Measurements from ENCODE around the gene GDF7.
"Not testable (repeated sequence)": the region's sequence is repeated elsewhere in the genome, so short reads cannot be mapped to it uniquely, and the experiment has no call there.

GDF7 gene

DNA sequence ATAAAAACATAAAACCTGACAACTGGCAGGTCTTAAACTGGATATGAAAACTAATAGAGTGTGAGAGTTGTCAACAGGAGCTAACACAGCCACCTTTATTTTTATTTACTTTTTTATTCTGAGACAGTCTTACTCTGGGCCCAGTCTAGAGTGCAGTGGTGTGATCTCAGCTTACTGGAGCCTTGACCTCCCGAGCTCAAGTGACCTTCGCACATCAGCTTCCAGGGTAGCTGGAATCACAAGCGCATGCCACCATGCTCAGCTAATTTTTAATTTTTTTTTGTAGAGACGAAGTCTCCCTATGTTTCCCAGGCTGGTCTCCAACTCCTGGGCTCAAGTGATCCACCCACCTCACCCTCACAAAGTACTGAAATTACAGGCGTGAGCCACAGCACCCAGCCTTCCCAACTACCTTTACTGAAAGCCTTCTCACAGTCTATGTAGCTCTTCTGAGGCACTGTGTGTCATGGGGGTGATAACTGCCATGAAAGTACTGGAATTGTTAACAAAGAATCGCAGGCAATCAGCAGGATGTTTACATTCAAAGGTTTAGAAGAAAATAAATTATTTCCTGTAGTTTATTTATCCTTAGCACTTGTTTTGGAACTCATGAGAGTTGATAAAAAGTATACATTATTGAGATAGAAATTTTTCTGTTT, 24.3 kb downstream of the GDF7 start:
- in situ Hi-C loops (cut with HindIII; ENCODE audit: low sequenced_read_pairs) = no loop called here

- in situ Hi-C loops (cut with HindIII; ENCODE audit: low sequenced_read_pairs) = no loop called here
Measured at GRCh38 chr2:20692081-20692480, 25.1 kb downstream of the GDF7 start.

DNA sequence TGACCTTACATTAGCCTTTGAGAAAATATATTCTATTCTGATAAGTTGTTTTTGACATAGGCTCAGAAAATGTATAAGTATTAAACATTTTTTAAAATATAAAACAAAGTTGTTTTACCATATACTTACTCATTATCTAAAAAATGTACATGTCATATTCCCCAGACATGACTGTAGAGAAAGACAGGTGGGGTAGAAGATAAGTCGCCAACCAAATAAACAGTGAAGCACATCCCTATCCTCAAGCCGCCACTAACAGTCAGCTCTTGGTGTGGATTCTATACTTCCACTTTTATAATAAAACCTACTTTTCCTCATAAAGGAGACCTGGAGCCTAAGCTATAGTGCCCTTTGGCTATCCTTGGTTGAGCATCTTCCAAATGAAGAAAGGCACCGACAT, 26.4 kb downstream of the GDF7 start:
- in situ Hi-C loops (cut with HindIII; ENCODE audit: low sequenced_read_pairs) = no loop called here

DNA sequence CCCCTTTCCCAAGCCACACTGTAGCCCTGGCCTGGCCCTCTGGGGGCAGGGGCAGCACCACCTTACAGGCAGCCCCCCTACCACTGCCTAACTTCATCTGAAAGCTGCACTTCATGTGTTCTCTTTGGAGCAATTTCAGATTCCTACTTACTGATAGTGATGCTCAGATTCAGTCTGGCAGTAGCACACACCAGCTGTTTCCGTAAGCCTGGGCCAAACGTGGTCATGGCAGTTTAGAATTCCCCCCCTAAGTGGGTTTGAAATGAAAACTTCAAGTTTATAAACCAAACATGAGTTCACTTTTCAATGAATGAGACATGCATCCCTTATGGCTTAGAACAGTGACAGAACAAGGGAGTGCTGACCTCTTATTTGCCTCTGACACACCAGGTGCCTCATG, 29.4 kb downstream of the GDF7 start:
- in situ Hi-C loops (cut with HindIII; ENCODE audit: low sequenced_read_pairs) = no loop called here

DNA sequence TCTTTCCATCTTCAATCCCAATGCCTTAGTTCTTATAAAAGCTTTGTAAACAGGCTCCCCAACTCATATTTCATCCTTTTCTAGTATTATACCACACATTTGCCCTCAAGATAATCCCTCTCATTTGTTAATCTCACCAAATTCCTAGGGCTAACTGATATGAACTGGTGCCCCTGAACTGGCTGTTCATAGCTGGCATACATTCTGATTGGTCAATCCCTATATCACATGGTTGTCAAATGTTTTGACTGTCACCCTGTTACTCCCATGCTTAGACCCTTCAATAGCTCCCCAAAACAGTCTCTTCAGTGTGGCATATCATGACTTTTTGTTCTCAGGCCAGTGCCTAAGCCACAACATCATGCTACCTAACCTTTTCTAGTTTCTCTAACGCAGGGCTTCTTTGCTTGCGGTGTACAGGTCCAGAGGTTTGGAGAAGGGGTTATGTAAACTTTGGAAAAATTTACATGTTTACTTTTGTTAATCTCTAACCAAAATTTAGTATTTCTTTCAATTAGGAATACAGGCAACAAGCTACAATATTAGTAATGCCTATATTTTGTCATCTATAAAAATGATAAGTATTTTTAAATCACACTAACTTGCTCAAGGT, 30.5 kb downstream of the GDF7 start:
- in situ Hi-C loops (cut with HindIII; ENCODE audit: low sequenced_read_pairs) = no loop called here

- in situ Hi-C loops (cut with HindIII; ENCODE audit: low sequenced_read_pairs) = no loop called here
Measured at GRCh38 chr2:20698916-20699613, 32.1 kb downstream of the GDF7 start.

DNA sequence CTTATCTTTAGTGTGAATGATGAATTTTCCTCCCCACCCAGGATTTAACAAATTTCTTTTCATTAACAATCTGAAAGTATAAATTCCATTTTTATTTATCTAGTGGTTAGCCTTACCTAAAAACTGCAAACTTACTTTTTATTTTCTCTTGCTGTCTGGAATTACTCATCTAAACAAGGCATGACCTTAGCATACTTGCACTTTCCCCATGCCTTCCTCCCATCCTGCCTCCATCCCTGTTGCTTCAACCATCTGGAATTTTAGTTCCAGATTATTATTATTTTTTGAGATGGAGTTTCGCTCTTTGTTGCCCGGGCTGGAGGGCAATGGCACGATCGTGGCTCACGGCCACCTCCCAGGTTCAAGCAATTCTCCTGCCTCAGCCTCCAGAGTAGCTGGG, 35.6 kb downstream of the GDF7 start:
- in situ Hi-C loops (cut with HindIII; ENCODE audit: low sequenced_read_pairs) = no loop called here

DNA sequence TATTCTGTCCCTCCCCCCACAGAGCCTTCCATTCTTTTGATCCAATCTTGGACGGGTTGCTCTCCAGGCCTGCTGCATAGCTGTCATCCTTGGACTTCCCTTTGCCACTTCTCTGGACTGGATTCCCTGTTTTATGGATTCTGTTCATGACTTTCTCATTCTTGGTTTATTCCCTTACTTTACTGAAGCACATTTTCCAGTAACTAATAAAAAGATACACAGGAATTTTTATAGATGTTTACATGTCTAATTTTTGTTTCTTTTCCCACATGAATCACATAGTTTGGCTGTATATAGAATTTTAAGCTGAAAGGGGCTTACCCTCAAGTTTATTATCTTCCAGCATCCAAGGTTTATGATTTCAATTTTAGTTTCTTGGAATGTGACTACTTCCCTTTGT, 37.9 kb downstream of the GDF7 start:
- in situ Hi-C loops (cut with HindIII; ENCODE audit: low sequenced_read_pairs) = no loop called here

GRCh38 chr2:20706217-20706616, 39.3 kb downstream of the GDF7 start:
- in situ Hi-C loops (cut with HindIII; ENCODE audit: low sequenced_read_pairs) = no loop called here

DNA sequence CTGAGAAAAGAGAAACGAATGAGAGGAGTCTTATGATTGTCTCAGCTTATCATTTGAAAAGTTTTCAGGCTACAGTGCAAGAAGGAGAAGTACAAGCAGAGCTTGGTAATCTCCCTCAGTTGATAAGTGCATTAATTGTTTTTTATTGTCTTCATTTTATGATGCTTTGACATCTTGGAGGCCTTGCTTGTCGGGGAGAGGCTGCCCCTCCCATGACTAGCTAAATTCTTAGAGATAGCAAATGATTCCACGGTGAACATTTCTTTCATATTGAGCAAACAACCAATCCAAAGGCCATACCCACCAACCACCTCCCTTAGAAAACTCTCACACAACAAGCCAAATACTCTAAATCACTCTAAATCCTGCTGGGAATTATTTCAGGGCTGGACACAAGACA, 39.8 kb downstream of the GDF7 start:
- in situ Hi-C loops (cut with HindIII; ENCODE audit: low sequenced_read_pairs) = no loop called here

DNA sequence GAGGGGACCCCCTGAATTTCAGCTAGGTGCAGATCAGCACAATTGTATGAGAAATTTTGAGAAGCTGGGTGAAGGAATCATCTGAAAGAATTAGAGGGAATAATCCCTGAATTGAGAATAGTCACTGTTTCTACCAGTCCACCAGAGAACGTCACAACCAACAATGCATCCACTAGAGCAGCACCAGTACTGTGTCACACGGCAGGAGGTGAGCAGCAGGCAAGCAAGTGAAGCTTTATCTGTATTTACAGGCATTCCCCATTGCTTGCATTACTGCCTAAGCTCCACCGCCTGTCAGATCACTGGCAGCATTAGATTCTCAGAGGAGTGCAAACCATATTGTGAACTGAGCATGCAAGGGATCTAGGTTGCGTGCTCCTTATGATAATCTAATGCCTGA, 40.7 kb downstream of the GDF7 start:
- in situ Hi-C loops (cut with HindIII; ENCODE audit: low sequenced_read_pairs) = no loop called here

- in situ Hi-C loops (cut with HindIII; ENCODE audit: low sequenced_read_pairs) = not testable (repeated sequence)
Measured at GRCh38 chr2:20711641-20712040, 44.7 kb downstream of the GDF7 start.

DNA sequence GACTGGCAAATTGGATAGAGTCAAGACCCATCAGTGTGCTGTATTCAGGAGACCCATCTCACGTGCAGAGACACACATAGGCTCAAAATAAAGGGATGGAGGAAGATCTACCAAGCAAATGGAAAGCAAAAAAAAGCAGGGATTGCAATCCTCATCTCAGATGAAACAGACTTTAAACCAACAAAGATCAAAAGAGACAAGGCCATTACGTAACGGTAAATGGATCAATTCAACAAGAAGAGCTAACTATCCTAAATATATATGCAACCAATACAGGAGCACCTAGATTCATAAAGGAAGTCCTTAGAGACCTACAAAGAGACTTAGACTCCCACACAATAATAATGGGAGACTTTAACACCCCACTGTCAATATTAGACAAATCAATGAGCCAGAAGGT, 46.6 kb downstream of the GDF7 start:
- in situ Hi-C loops (cut with HindIII; ENCODE audit: low sequenced_read_pairs) = not testable (repeated sequence)

GRCh38 chr2:20714412-20714811, 47.5 kb downstream of the GDF7 start:
- in situ Hi-C loops (cut with HindIII; ENCODE audit: low sequenced_read_pairs) = not testable (repeated sequence)

DNA sequence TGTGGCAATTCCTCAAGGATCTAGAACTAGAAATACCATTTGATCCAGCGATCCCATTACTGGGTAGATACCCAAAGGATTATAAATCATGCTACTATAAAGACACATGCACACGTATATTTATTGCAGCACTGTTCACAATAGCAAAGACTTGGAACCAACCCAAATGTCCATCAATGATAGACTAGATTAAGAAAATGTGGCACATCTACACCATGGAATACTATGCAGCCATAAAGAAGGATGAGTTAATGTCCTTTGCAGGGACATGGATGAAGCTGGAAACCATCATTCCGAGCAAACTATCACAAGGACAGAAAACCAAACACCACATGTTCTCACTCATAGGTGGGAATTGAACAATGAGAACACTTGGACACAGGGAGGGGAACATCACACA, 49.2 kb downstream of the GDF7 start:
- in situ Hi-C loops (cut with HindIII; ENCODE audit: low sequenced_read_pairs) = not testable (repeated sequence)

- in situ Hi-C loops (cut with HindIII; ENCODE audit: low sequenced_read_pairs) = no loop called here
Measured at GRCh38 chr2:20717641-20718040, 50.7 kb downstream of the GDF7 start.

DNA sequence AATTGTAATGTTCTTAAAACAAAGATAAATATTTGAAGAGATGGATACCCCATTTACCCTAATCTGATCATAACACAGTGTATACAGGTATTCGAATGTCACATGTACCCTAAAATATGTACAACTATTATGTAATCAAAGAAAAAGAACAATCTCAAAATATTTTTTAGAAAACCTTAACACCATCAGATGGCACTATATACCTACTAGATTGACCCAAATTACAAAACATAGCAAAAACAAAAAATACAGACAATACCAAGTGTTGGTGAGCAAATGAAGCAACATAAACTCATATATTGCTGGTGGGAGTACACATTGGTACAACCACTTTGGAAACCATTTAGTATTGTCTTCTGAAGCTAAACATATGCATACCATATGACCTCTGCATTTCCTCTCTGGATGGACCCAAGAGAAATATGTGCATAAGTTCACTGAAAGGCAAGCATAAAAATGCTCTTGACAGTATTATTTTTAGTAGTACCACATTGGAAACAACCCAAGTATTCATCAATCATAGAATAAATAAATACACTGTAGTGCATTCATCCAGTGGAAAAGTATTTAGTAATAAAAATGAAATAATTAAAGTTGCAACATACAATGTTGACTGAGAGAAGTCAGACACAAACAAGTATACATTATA, 55.8 kb downstream of the GDF7 start:
- in situ Hi-C loops (cut with HindIII; ENCODE audit: low sequenced_read_pairs) = no loop called here

GRCh38 chr2:20723543-20723942, 56.6 kb downstream of the GDF7 start:
- in situ Hi-C loops (cut with HindIII; ENCODE audit: low sequenced_read_pairs) = no loop called here

GRCh38 chr2:20724500-20725053, 57.6 kb downstream of the GDF7 start:
- in situ Hi-C loops (cut with HindIII; ENCODE audit: low sequenced_read_pairs) = no loop called here

GRCh38 chr2:20725782-20726181, 58.8 kb downstream of the GDF7 start:
- in situ Hi-C loops (cut with HindIII; ENCODE audit: low sequenced_read_pairs) = no loop called here

DNA sequence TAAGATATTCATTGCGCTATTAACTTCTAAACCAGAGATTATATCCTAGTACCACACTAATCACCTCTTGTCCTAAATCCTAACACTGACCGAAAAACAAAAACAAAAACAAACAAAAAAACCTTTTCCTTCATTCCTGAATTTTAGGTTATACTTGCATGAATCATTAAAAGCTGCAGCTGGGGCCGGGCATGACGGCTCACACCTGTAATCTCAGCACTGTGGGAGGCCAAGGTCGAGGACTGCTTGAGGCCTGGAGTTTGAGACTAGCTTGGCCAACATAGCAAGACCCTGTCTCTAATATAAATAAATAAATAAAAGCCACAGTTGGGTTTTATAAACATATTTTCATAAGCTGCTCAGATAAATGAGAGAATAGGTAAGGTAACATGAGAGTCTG, 60.0 kb downstream of the GDF7 start:
- in situ Hi-C loops (cut with HindIII; ENCODE audit: low sequenced_read_pairs) = no loop called here
